Vagina (tissue), 2 donors: ENCODE data around the gene SLAIN1.

Source experiments
- CTCF ChIP-seq, 3 experiments: fragments of 450-650 bp in 2 of 3; fragments of 200-600 bp in 1 of 3; sonication (generic) in 1 of 3; IDR thresholded peaks; one replicate each; pipeline ENCODE4 v1.5.1; 2017 to 2019; ENCODE audit warnings: antibody characterized with exemption in 3 of 3, mild to moderate bottlenecking in 2 of 3, moderate library complexity in 2 of 3
- POLR2A ChIP-seq, 2 donors: fragments of 450-650 bp; IDR thresholded peaks; one replicate each; pipeline ENCODE4 v1.6.1; 2017; ENCODE audit warnings: antibody characterized with exemption in 2 of 2, mild to moderate bottlenecking in 2 of 2, moderate library complexity in 2 of 2
- POLR2AphosphoS5 ChIP-seq, 2 donors: sonication (generic); formaldehyde crosslinking; IDR thresholded peaks; one replicate each; pipeline ENCODE4 v1.9.0; 2017; ENCODE audit warnings: antibody characterized with exemption in 2 of 2, mild to moderate bottlenecking in 2 of 2, low read depth in 1 of 2; ENCODE audit not compliant: insufficient read depth in 1 of 2

GRCh38 chr13:77789376-77789775, 91.9 kb downstream of the SLAIN1 start:
- TF ChIP-seq CTCF (IDR thresholded peaks at IDR 0.05) (no peak), POLR2A (IDR thresholded peaks at IDR 0.05) (no peak), POLR2AphosphoS5 (IDR thresholded peaks at IDR 0.05; ENCODE audit: insufficient read depth in 1 of 2, low read depth in 1 of 2) (no peak)
